ENCODE measurements around the gene ARF3. TPM values are rescaled to one million over a fixed set of nuclear protein-coding genes. Genes with fewer than 3 reads are reported as not detected.

The ARF3 gene
- total and polyA plus RNA-seq, 9 of the 15 experiments (the other 6 are each of a cell fraction or from before 2014, with no cell fraction given) = 5.9 to 170 (median 64.4) TPM

GRCh38 chr12:48923117-48923516 lies 34.2 kb downstream of the ARF3 start:
- H3K79me2 ChIP-seq (ENCODE audit: control insufficient read depth, insufficient read depth, low read length) = no peaks in the 10 kb centered on the region
- no peak overlapping the region for H3K4me2 ChIP-seq (ENCODE audit: insufficient read depth, low read length)
- intact Hi-C loops (cut with micrococcal nuclease) = no loop called here
- no peaks in the 10 kb centered on the region for H3K27me3 ChIP-seq (ENCODE audit: control insufficient read depth in 2 of 2, insufficient read depth in 2 of 2, low read length in 2 of 2)
- H3K4me3 ChIP-seq = no peak overlapping the region
- 87% methylated on average over 3 of the region's 3 CpGs for WGBS (ENCODE audit: insufficient coverage, low coverage, missing lambda C conversion rate)
- H3K9ac ChIP-seq (ENCODE audit: insufficient read depth in 1 of 2, low read depth in 2 of 2, low read length in 2 of 2) = no peak overlapping the region
- TF ChIP-seq EGR1 (conservative IDR thresholded peaks at IDR 0.05) = no peak
- no peak for TF ChIP-seq FOXK2 (conservative IDR thresholded peaks at IDR 0.05 in 1 of 2, IDR thresholded peaks at IDR 0.05 in 1 of 2; ENCODE audit: low read depth in 2 of 2)
- TF ChIP-seq FOS (IDR thresholded peaks at IDR 0.05; ENCODE audit: extremely low read depth, insufficient read length) = no peak
- no peak for TF ChIP-seq MAX (CRISPR knock-in tag; IDR thresholded peaks at IDR 0.05)
- no peak for TF ChIP-seq RBM39 (optimal IDR thresholded peaks at IDR 0.05; ENCODE audit: low read depth, low read length)
- no peak for TF ChIP-seq FUS (optimal IDR thresholded peaks at IDR 0.05; ENCODE audit: low read depth, low read length)
- TF ChIP-seq HDAC8 (tag; IDR thresholded peaks at IDR 0.05) = no peak
- TF ChIP-seq MCM3 (IDR thresholded peaks at IDR 0.05) = no peak
- TF ChIP-seq RUNX1 (IDR thresholded peaks at IDR 0.05; ENCODE audit: low read depth) = no peak
- TF ChIP-seq ZNF778 (CRISPR knock-in tag; IDR thresholded peaks at IDR 0.05) = no peak
- TF ChIP-seq HNRNPH1 (optimal IDR thresholded peaks at IDR 0.05; ENCODE audit: low read depth, low read length) = no peak
- no peak for TF ChIP-seq PRPF4 (IDR thresholded peaks at IDR 0.05; ENCODE audit: insufficient read depth, low read depth, low read length, poor library complexity, severe bottlenecking)
- no peak for TF ChIP-seq ZNF696 (CRISPR knock-in tag; conservative IDR thresholded peaks at IDR 0.05)
- no peak for TF ChIP-seq POLR3A (IDR thresholded peaks at IDR 0.05; ENCODE audit: borderline replicate concordance, extremely low read depth, insufficient read depth, insufficient read length)
- TF ChIP-seq RBM14 (IDR thresholded peaks at IDR 0.05; ENCODE audit: borderline replicate concordance, insufficient read depth, low read depth, low read length) = no peak
- TF ChIP-seq ZNF695 (CRISPR knock-in tag; IDR thresholded peaks at IDR 0.05) = no peak
- no peak for TF ChIP-seq ZNF707 (CRISPR knock-in tag; conservative IDR thresholded peaks at IDR 0.05)
- no peak for TF ChIP-seq LARP7 (IDR thresholded peaks at IDR 0.05)
- TF ChIP-seq RAD51 (IDR thresholded peaks at IDR 0.05; ENCODE audit: borderline replicate concordance, low read depth) = no peak
- H3K9me3 ChIP-seq (replicated peaks; ENCODE audit: control insufficient read depth, insufficient read depth, low read depth, low read length) = no peaks in the 10 kb centered on the region
- H2AFZ ChIP-seq (ENCODE audit: low read depth, low read length) = no peak overlapping the region
- no peaks in the 10 kb centered on the region for H3K9me1 ChIP-seq (ENCODE audit: control insufficient read depth, insufficient read depth, low read length)
- no peaks in the 10 kb centered on the region for H3K4me1 ChIP-seq (replicated peaks in 1 of 2; ENCODE audit: control insufficient read depth in 2 of 2, insufficient read depth in 2 of 2, low read length in 2 of 2)
- DNase-seq (ENCODE audit: extremely low read depth in 1 of 4, low spot score in 3 of 4) (no peak), ATAC-seq (no peak), FAIRE-seq (no peak)
- H4K20me1 ChIP-seq (replicated peaks; ENCODE audit: control insufficient read depth, insufficient read depth, low read length) = no peaks in the 10 kb centered on the region
- BruUV-seq (replicated peaks) = no TSS peak
- in situ Hi-C loops (cut with MboI) = no loop called here
- POLR2A ChIA-PET = no interaction called here
- CTCF ChIA-PET (ENCODE audit: low intra/inter-chr PET ratio) = no interaction called here
- no peak overlapping the region for H3K27ac ChIP-seq (ENCODE audit: extremely low read depth, low read depth, low read length)
- peaks cover 22% of the 10 kb centered on the region; the same call in 2 of the 3 replicates for H3K36me3 ChIP-seq (ENCODE audit: control insufficient read depth, insufficient read depth, low read length)

Data from K562 (cell line).